ENCODE results near the gene GALNT18.
"Not testable (repeated sequence)": the region's sequence is repeated elsewhere in the genome, so short reads cannot be mapped to it uniquely, and the experiment has no call there.

The GALNT18 gene

GRCh38 chr11:11384829-11385228, 237.0 kb downstream of the GALNT18 start:
- no peak for DNase-seq (ENCODE audit: low read depth)

DNA sequence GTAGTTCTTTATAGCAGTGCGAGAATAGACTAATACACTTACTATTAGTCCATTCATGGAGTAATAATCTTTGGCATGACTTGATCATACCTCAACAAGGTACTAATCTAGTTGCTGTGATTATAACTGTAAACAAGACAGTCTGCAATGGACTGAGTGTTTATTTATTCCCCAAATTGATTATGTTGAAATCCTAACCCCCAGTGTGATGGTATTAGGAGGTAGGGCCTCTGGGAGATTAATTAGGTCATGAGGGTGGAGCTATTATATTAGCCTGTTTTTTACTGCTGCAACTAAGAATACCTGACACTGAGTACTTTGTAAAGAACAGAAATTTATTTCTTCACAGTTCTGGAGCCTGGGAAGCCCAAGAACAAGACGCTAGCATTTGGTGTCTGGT, 237.8 kb downstream of the GALNT18 start:
- DNase-seq (ENCODE audit: low read depth) = no peak

DNA sequence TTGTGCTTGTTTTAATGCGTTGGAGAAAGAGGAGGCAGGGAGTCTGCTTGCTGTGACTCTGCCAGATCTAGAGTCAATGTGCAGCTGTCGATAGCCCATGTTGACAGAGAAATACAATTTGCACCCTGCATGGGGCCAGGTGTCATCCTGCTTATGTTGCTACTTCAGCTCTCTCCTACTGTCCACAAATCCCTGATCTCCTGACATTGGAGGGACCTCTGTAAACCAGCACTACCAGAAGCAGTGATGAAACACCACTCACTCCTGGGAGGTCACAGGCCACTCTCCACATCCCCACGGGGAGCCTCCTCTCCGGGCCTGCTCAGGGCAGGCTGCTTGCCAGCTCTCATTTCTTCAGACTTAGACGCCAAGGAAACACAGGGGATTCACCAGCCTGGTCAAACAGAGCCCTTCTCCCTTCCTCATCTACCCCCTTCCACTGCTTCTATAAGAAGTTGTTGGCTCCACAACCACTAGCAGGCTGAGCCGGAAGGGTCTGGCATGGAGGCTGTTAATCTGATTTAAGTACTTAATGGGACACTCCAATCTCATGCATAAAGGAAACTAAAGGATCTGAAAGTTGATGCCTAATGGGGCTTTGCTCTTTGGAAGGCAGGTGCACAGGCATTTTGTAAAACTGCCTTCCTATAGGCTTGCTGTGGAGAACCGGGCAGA, 238.8 kb downstream of the GALNT18 start:
- DNase-seq (ENCODE audit: low read depth) = no peak

- DNase-seq (ENCODE audit: low read depth) = no peak
Measured at GRCh38 chr11:11381471-11382105, 240.2 kb downstream of the GALNT18 start.

DNA sequence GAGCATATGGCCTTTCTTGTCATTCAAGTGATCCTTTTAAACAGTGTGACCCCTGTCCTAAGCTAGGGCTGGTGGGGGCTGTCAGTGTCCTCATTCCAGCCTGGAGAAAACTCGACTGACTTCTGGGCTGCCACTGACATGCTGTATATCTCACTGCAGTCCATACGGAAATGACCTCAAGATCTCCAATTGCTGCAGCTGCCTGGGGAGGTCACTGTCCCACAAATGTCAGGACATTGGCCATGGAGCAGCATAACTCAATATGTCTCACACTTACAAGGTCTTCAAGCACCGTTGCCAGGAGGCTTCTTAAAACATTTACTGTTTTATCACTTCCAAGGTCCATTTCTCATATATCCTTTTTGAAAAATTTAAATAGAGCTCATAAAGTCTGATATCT, 240.9 kb downstream of the GALNT18 start:
- DNase-seq (ENCODE audit: low read depth) = no peak

- DNase-seq (ENCODE audit: low read depth) = no peak
Measured at GRCh38 chr11:11380340-11380739, 241.5 kb downstream of the GALNT18 start.

DNA sequence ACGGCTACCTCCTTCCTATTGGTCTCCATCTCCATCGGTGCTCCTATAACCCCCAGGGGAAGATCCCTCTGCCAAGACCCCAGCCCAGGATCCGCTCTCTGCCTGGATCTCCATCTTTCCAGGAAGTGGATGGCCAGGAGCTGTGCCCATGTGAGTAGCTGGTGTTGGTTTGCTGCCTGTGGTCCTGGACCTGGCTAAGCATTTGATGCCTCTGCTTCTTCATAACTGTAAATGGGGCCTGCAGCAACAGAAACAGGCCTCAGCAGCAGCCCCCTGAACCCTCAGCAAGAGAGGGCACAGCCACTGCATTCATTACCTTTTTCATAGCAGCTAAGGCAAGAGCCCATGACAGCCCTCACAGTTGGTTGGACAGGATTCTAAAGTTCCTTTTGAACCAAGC, 242.1 kb downstream of the GALNT18 start:
- DNase-seq (ENCODE audit: low read depth) = no peak

DNA sequence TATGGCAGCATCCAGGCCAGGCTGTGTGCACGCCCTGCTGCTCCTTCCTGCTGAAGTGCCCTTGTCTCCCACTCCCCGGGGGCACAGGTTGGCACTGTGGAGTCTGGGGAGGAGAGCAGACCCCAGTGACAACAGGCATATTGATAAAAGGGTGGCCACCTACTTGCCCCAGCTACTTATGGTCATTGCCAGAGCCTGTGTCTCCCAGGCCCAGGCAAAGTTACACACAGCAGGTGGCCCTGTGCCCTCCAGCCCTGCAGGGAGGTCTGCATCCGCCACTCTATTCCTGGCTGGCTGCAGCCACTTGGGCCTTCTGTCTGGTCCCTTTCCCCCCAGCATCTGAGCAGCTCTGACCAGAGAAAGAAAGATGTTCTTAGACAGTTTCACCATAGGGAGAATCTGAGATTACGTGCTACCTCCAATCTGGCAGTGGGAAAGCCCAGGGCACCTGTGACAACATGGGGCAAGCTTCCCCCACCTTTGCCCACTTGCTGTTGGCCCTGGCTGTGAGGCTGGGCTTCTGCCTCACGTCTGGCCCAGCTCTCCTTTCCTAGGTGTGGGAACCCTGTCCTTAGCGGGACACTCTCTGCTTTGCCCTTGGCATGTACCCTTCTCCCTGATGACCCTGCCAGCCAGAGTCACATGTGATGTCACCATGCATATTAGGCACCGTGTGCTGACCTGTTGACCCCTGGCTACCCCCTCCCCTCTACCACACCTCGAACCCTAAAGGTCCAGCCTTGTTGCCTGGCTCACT, 243.4 kb downstream of the GALNT18 start:
- no peak for DNase-seq (ENCODE audit: low read depth)

DNA sequence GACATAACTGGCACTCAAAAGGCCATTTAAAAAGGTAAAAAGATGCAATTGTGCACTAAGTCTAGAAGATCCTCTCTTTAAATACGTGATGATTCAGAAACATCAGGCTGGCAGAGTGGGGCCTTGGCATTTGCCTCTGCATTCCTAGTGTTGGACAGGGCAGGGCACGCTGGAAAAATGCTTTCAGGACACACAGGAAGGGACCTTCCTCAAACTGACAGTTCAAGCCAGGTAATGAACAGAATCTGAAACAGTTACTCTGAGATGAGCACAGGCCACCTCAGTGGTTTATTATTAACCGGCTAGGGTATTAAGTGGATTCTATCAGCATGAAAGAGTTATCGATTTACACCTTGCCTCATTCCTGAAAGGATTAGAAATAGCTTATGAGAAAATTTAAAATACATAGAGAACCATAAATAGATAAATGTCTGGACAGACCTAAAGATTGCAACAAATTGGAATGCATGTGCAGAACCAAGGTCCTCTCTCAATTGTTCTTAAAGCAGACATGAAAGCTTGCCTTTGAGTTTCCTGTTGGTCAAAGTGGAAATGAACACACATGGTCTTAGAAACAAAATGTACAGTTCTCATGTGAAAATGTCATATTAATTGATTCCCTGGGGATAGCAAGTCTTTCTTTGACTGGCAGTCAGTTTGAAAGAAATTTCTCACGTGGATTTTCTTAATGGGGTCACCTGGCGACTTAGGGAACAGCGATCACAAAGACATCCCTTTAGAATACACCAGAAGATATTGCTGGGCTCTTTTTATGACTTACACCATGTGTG, 247.3 kb downstream of the GALNT18 start:
- DNase-seq (ENCODE audit: low read depth) = no peak

- no peak for DNase-seq (ENCODE audit: low read depth)
Measured at GRCh38 chr11:11373934-11374333, 247.9 kb downstream of the GALNT18 start.

DNA sequence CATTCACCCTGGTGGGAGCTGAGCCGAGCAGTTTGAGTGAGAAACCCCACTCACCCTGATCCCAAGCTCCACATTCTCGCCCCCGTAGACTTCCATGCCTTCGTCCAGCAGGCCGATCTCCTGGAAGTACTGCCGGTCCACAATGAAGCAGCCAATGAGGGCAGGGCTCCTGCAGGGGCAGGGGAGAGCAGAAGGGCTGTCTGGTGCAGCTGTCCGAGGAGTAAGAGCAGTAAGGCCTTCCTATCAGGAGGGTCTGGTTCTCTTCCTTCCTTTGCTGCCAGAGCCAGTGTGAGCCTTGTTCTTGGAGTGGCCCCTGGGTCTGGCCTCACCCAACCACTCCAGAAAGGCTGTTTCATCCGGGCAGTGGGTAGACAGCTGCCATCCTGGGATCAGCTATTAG, 249.3 kb downstream of the GALNT18 start:
- DNase-seq (ENCODE audit: low read depth) = no peak

GRCh38 chr11:11370962-11371303, 250.9 kb downstream of the GALNT18 start:
- no peak for DNase-seq (ENCODE audit: low read depth)

- no peak for DNase-seq (ENCODE audit: low read depth)
Measured at GRCh38 chr11:11370255-11370961, 251.4 kb downstream of the GALNT18 start.

GRCh38 chr11:11366793-11367192, 255.0 kb downstream of the GALNT18 start:
- no peak for DNase-seq (ENCODE audit: low read depth)

DNA sequence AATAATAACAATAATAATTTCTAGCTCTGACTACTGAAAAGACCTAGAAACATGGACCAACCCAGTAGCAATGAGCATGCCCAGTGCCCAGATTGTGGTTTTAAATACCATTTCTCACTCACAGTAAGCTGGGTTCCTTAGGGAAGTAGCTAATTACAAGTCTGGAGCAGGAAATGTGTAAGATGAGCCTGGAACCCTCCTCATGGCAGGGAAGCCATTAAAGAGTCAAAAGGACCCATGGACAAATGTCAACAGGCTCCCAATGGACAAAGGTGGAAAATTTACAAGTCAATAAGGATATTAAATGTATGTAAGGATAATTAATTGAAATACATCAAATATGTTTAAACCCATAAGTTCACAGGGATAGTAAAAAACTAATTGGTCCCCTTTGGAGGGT, 258.1 kb downstream of the GALNT18 start:
- DNase-seq (ENCODE audit: low read depth) = no peak

- DNase-seq (ENCODE audit: low read depth) = no peak
Measured at GRCh38 chr11:11359611-11360010, 262.2 kb downstream of the GALNT18 start.

DNA sequence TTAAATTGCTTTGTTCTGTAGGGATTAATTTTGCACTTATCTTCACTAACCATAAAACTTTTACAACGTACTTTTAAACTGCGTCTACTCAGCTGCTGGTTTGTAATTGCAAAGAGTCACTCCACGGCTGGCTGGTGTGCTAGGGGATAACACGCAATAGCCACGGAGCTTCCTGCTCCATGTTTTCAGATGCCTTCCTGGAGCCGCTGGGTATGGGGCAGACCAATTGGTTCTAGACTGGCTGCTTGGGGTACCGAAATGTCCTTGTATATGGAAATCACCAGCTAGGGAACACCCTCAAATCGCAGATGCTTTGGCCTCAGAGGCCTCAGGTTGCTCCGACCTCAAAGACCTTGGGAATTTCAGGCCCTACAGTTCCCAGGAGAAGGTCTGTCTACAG, 265.0 kb downstream of the GALNT18 start:
- DNase-seq (ENCODE audit: low read depth) = no peak

DNA sequence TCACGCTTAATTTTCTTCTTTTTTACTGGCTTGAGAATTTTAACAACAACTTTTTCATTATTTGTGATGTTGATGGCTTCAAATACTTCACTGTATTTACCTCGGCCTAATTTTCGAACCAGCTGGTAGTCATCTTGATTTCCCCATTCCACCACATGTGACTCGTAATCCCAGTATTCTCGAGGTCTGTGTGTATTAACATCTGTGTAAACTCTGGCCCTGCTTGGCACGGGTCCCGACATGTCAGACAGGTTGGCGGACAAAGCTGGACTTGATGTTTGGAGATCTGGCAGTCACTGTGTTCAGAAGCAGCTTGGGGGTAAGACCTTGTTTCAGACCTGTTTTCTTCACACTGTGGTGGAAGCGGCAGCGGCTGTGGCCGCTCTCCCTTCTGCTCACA, 268.9 kb downstream of the GALNT18 start, which contains the start of gene CSNK2A3:
TSS of gene CSNK2A3 (minus strand) at position 373 of the 400 bp plus-strand sequence. CDS start at position 242, 131 bp downstream.
- not testable (repeated sequence) for DNase-seq (ENCODE audit: low read depth)

DNA sequence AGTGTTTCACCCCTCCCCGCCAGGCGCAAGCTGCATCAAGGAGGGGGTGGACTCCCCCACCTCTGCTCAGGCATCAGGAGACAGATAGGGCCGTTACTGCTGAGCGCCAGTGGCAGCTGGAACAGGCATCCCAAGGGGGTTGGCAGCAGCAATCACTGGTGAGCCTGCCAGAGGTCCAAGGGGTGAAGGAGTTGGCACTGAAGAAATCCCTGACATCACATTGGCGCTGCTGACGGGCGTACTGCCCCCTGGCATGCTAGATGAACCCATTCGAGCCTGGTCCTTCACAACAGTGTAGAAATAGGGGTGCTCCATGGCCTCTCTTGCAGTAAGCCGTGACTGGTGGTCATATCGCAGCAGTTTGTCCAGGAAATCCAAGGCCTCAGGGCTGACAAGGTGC, 270.0 kb downstream of the GALNT18 start:
- not testable (repeated sequence) for DNase-seq (ENCODE audit: low read depth)

GRCh38 chr11:11351042-11351586, 270.7 kb downstream of the GALNT18 start:
- no peak for DNase-seq (ENCODE audit: low read depth)

- DNase-seq (ENCODE audit: low read depth) = no peak
Measured at GRCh38 chr11:11349870-11350337, 271.9 kb downstream of the GALNT18 start.
